ENCODE measurements around the gene ARHGEF4.

The ARHGEF4 gene

GRCh38 chr2:130851624-130852382 is 15.1 kb downstream of the ARHGEF4 start:
- H3K9ac ChIP-seq (ENCODE audit: low read depth, low read length, poor library complexity, severe bottlenecking) = no peak overlapping the region
- no peaks in the 10 kb centered on the region for H3K4me1 ChIP-seq (ENCODE audit: insufficient read depth, low read length, poor library complexity, severe bottlenecking)
- no peaks in the 10 kb centered on the region for H3K9me2 ChIP-seq (replicated peaks; ENCODE audit: low read depth, low read length)
- TF ChIP-seq EZH2phosphoT487 (IDR thresholded peaks at IDR 0.05; ENCODE audit: borderline replicate concordance) (no peak), CTCF (conservative IDR thresholded peaks at IDR 0.05; ENCODE audit: low read length) (no peak)
- H3K79me2 ChIP-seq (ENCODE audit: insufficient read depth, low read length) = no peaks in the 10 kb centered on the region
- H3K9me3 ChIP-seq (ENCODE audit: insufficient read depth, low read depth, low read length) = no peaks in the 10 kb centered on the region
- no peaks in the 10 kb centered on the region for H4K20me1 ChIP-seq (ENCODE audit: insufficient read depth, low read length, poor library complexity, severe bottlenecking)
- H3K36me3 ChIP-seq (ENCODE audit: insufficient read depth, low read length) = no peaks in the 10 kb centered on the region
- H2AFZ ChIP-seq (ENCODE audit: low read length) = no peak overlapping the region
- H3F3A ChIP-seq (ENCODE audit: low read depth) = no peaks in the 10 kb centered on the region
- no peaks in the 10 kb centered on the region for H3K27me3 ChIP-seq (ENCODE audit: insufficient read depth, low read length, poor library complexity, severe bottlenecking)
- no peak overlapping the region for H3K4me2 ChIP-seq (ENCODE audit: low read depth, low read length, poor library complexity, severe bottlenecking)
- H3K4me3 ChIP-seq (ENCODE audit: low read length, poor library complexity, severe bottlenecking) = no peak overlapping the region

DNA sequence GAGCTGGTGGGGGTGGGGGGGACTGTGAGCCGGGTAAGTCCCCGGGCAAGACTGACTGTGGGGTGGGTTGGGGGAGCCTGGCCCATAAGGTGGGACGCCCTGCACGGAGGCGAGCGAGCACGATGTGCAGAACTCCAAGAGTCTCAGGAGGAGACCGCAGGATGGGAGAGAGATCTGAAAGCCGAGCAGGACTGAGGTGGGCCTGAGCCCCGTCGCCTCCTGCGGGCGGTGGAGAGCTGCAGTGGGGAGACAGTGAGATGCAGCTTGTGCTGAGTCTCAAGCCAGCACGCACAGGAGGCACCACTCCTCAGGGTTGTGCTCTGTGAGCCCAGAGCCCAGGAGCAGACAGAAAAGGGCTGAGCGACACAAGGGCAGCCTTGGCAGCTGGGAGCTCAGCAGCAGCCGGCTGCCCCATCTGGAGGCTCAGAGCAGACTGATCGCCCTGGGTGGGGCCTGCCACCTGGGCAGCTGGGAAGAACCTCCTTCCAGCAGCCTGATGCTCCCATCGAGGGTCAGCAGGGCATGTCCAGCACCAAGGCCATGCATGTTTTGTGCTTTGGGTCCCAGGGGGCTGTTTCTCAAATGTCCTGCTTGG is 15.9 kb downstream of the ARHGEF4 start:
- Histone ChIP-seq H3K9ac (ENCODE audit: low read depth, low read length, poor library complexity, severe bottlenecking) (no peak overlapping the region), H3K4me1 (ENCODE audit: insufficient read depth, low read length, poor library complexity, severe bottlenecking) (no peaks in the 10 kb centered on the region), H3K9me3 (ENCODE audit: insufficient read depth, low read depth, low read length) (no peaks in the 10 kb centered on the region), H3K9me2 (replicated peaks; ENCODE audit: low read depth, low read length) (no peaks in the 10 kb centered on the region), H3K36me3 (ENCODE audit: insufficient read depth, low read length) (no peaks in the 10 kb centered on the region), H2AFZ (ENCODE audit: low read length) (no peak overlapping the region), H3K4me3 (ENCODE audit: low read length, poor library complexity, severe bottlenecking) (no peak overlapping the region), H3K4me2 (ENCODE audit: low read depth, low read length, poor library complexity, severe bottlenecking) (no peak overlapping the region), H3K27me3 (ENCODE audit: insufficient read depth, low read length, poor library complexity, severe bottlenecking) (no peaks in the 10 kb centered on the region), H4K20me1 (ENCODE audit: insufficient read depth, low read length, poor library complexity, severe bottlenecking) (no peaks in the 10 kb centered on the region), H3F3A (ENCODE audit: low read depth) (no peaks in the 10 kb centered on the region), H3K79me2 (ENCODE audit: insufficient read depth, low read length) (no peaks in the 10 kb centered on the region)
- TF ChIP-seq EZH2phosphoT487 (IDR thresholded peaks at IDR 0.05; ENCODE audit: borderline replicate concordance) (no peak), CTCF (conservative IDR thresholded peaks at IDR 0.05; ENCODE audit: low read length) (no peak)

DNA sequence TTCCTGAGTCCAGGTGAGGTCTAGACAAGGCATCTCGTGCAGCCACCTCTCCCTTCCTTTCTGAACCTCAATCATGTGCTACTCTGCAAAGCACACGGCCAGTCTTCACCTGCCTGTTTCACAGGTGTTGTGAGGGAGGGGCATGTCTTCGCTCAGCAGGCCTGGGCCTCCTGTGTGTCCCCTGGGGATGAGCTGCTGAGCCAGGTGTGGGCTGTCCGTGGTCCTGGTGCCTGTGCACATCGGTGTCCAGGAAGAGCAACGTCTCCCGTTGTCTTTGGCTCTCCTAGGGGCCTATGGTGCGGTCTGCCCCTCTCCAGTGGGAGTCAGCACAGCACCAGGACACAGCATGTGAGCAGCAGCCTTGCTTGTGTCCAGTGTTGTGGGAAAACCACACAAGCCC is 16.7 kb downstream of the ARHGEF4 start:
- H3K4me3 ChIP-seq (ENCODE audit: low read length, poor library complexity, severe bottlenecking) = no peak overlapping the region
- H3K36me3 ChIP-seq (ENCODE audit: insufficient read depth, low read length) = no peaks in the 10 kb centered on the region
- no peak for TF ChIP-seq EZH2phosphoT487 (IDR thresholded peaks at IDR 0.05; ENCODE audit: borderline replicate concordance)
- TF ChIP-seq CTCF (conservative IDR thresholded peaks at IDR 0.05; ENCODE audit: low read length) = no peak
- H3K4me2 ChIP-seq (ENCODE audit: low read depth, low read length, poor library complexity, severe bottlenecking) = no peak overlapping the region
- H4K20me1 ChIP-seq (ENCODE audit: insufficient read depth, low read length, poor library complexity, severe bottlenecking) = no peaks in the 10 kb centered on the region
- H3K27me3 ChIP-seq (ENCODE audit: insufficient read depth, low read length, poor library complexity, severe bottlenecking) = no peaks in the 10 kb centered on the region
- H3F3A ChIP-seq (ENCODE audit: low read depth) = no peaks in the 10 kb centered on the region
- H2AFZ ChIP-seq (ENCODE audit: low read length) = no peak overlapping the region
- no peaks in the 10 kb centered on the region for H3K9me2 ChIP-seq (replicated peaks; ENCODE audit: low read depth, low read length)
- no peaks in the 10 kb centered on the region for H3K79me2 ChIP-seq (ENCODE audit: insufficient read depth, low read length)
- no peak overlapping the region for H3K9ac ChIP-seq (ENCODE audit: low read depth, low read length, poor library complexity, severe bottlenecking)
- no peaks in the 10 kb centered on the region for H3K4me1 ChIP-seq (ENCODE audit: insufficient read depth, low read length, poor library complexity, severe bottlenecking)
- no peaks in the 10 kb centered on the region for H3K9me3 ChIP-seq (ENCODE audit: insufficient read depth, low read depth, low read length)

All from Loucy (cell line).